Neutrophil (primary cell): ENCODE results near the gene PIWIL1.

Experiments used
- H3K27ac ChIP-seq: fragments of 200-600 bp; sonication (generic); 2 replicates; pipeline ENCODE4 v1.5.1; 2016; ENCODE audit warnings: mild to moderate bottlenecking, moderate library complexity
- H3K27me3 ChIP-seq: fragments of 200-600 bp; sonication (generic); 2 replicates; pipeline ENCODE4 v1.6.0; 2016; ENCODE audit warnings: mild to moderate bottlenecking
- H3K36me3 ChIP-seq: fragments of 200-600 bp; sonication (generic); 2 replicates; pipeline ENCODE4 v1.5.1; 2017
- H3K4me1 ChIP-seq, 2 experiments: fragments of 200-600 bp in 1 of 2; sonication (generic) in 1 of 2; 1 replicate in 1 of 2; 2 replicates in 1 of 2; pipeline versions ENCODE4 v1.5.1 to v1.6.1; 2013 to 2016; ENCODE audit warnings: low read depth in 1 of 2, low read length in 1 of 2, mild to moderate bottlenecking in 1 of 2, moderate library complexity in 1 of 2; ENCODE audit not compliant: control insufficient read depth in 1 of 2, insufficient read depth in 1 of 2
- H3K4me3 ChIP-seq, 2 experiments: fragments of 200-600 bp in 1 of 2; sonication (generic) in 1 of 2; 1 replicate in 1 of 2; 2 replicates in 1 of 2; pipeline ENCODE4 v1.5.1; 2013 to 2016; ENCODE audit warnings: low read depth in 1 of 2, low read length in 1 of 2, mild to moderate bottlenecking in 1 of 2, moderate library complexity in 1 of 2
- H3K9me3 ChIP-seq: fragments of 200-600 bp; sonication (generic); 2 replicates; pipeline ENCODE4 v1.5.1; 2016
- TF ChIP-seq, protein P1 (sequence below): fragments of 200-600 bp; sonication (generic); IDR thresholded peaks from 2 replicates; pipeline ENCODE4 v1.5.1; 2016; ENCODE audit warnings: antibody characterized with exemption

Gene PIWIL1

DNA sequence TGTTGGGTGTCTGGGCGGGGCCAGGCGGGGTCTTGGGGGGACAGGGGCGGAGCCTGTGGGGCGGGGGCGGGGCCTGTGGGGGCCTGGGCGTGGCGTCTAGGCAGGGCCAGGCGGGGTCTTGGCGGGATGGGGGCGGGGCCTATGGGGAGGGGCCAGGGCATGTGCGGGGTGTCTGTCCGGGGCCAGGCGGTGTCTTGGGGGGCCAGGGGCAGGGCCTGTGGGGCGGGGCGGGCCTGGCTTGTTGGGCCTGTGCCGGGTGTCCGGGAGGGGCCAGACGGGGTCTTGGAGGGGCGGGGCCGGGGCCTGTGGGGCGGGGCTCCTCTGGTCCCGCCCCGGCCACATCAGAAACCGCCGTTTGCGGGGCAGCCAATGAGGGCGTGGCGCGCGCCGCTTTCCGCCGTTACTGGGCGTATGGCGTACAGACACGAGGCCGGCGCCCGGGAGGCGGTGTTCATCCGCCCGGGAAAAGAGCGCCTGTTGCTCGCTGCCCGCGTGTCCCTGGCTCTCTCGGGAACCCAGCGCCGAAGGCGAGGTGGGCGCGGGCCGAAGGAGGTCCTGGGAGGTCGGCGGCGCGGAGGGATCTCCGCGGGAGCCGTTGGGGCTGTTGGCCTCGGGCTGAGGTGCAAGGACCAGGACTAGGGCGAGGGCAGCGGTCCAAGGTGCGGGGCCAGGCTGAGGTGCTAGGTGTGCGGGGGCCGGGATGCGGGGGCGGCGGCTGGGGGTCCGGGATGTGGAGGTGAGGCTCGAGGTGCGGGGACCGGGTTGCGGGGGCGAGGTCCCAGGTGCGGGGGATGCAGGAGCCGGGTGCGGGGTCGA lies at the start of gene PIWIL1:
Gene PIWIL1, plus strand, starts transcription at position 400 of the 816 bp plus-strand sequence. CDS start 4,705 bp downstream, outside the sequence.
- Histone ChIP-seq H3K36me3 (no peaks in the 10 kb centered on the region), H3K27ac (no peak within 1 kb of the TSS), H3K4me1 (no peaks in the 10 kb centered on the region), H3K9me3 (no peaks in the 10 kb centered on the region), H3K27me3 (peaks cover 75% of the 10 kb centered on the region), H3K4me3 (no peak within 1 kb of the TSS)
- TF ChIP-seq, protein P1, sequence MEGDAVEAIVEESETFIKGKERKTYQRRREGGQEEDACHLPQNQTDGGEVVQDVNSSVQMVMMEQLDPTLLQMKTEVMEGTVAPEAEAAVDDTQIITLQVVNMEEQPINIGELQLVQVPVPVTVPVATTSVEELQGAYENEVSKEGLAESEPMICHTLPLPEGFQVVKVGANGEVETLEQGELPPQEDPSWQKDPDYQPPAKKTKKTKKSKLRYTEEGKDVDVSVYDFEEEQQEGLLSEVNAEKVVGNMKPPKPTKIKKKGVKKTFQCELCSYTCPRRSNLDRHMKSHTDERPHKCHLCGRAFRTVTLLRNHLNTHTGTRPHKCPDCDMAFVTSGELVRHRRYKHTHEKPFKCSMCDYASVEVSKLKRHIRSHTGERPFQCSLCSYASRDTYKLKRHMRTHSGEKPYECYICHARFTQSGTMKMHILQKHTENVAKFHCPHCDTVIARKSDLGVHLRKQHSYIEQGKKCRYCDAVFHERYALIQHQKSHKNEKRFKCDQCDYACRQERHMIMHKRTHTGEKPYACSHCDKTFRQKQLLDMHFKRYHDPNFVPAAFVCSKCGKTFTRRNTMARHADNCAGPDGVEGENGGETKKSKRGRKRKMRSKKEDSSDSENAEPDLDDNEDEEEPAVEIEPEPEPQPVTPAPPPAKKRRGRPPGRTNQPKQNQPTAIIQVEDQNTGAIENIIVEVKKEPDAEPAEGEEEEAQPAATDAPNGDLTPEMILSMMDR, result no peak

GRCh38 chr12:130288206-130288605 lies 49.5 kb upstream of the PIWIL1 start:
- H3K36me3 ChIP-seq, result no peaks in the 10 kb centered on the region
- H3K27ac ChIP-seq, result no peak overlapping the region
- no peaks in the 10 kb centered on the region for H3K9me3 ChIP-seq
- no peak overlapping the region for H3K4me3 ChIP-seq
- TF ChIP-seq, protein P1, result no peak
- H3K4me1 ChIP-seq, result no peaks in the 10 kb centered on the region
- H3K27me3 ChIP-seq, result no peaks in the 10 kb centered on the region

DNA sequence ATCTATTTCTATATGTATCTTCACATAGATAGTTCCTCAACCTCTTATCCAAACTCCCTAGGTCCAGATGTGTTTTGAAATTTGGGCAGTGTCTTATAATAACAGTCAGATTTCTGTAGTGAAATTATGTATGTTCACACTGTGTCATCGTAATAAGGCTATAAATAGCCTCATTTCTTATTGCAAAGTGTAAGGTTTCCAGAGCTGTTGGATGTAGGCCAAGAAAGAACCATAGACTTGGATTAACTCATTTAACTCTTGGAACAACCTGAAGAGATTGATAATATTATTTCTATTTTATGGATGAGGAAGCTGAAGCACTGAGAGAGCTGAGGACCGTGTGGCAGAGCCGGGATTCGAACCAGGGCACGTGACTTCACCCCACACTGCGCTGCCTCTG lies 49.0 kb upstream of the PIWIL1 start:
- no peaks in the 10 kb centered on the region for H3K27me3 ChIP-seq
- no peak overlapping the region for H3K27ac ChIP-seq
- TF ChIP-seq, protein P1, result no peak
- H3K4me1 ChIP-seq, result no peaks in the 10 kb centered on the region
- H3K9me3 ChIP-seq, result no peaks in the 10 kb centered on the region
- H3K4me3 ChIP-seq, result no peak overlapping the region
- no peaks in the 10 kb centered on the region for H3K36me3 ChIP-seq

DNA sequence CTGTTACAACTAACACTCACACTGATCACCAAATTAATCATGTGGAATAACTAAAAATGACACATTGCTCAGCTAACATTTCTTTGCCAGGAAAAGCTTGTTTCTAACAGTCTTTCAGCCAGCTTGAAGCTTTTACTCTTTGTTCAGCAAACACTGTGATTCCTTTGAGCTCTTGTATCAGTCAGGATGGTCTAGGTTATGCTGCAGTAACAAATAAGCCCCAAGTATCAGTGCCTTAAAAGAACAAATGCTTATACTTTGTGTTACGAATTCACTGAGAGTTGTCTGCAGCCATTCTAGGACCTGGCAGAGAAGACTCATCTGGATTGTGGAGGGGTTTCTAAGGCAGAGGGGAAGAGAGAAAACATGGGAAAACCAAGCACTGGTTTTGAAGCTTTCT lies 47.6 kb upstream of the PIWIL1 start:
- no peaks in the 10 kb centered on the region for H3K27me3 ChIP-seq
- no peak overlapping the region for H3K4me3 ChIP-seq
- H3K36me3 ChIP-seq, result no peaks in the 10 kb centered on the region
- H3K4me1 ChIP-seq, result no peaks in the 10 kb centered on the region
- TF ChIP-seq, protein P1, result no peak
- no peaks in the 10 kb centered on the region for H3K9me3 ChIP-seq
- no peak overlapping the region for H3K27ac ChIP-seq

GRCh38 chr12:130298322-130299021 lies 39.2 kb upstream of the PIWIL1 start:
- Histone ChIP-seq H3K4me1 (no peaks in the 10 kb centered on the region), H3K36me3 (no peaks in the 10 kb centered on the region), H3K27me3 (no peaks in the 10 kb centered on the region), H3K9me3 (no peaks in the 10 kb centered on the region), H3K27ac (no peak overlapping the region), H3K4me3 (no peak overlapping the region)
- TF ChIP-seq, protein P1, result no peak
